Panc1 (cell line): ENCODE measurements around the gene PRDM2. TPM values are rescaled to one million over a fixed set of nuclear protein-coding genes. Genes with fewer than 3 reads are reported as not detected.

ENCODE experiments used
- ATAC-seq: fragments of 200-7000 bp; cut with Tn5 transposase; 2 replicates; pipeline ENCODE4 v1.9.1; 2020; ENCODE audit warnings: mild to moderate bottlenecking, moderate library complexity
- BruUV-seq: library from RNA; stranded (reverse); fragments of 400-500 nt; replicated peaks from 2 replicates; lab custom pipeline; 2021; lab: Mats Ljungman, UMichigan
- CTCF ChIA-PET: fragments of 300-600 bp; sonication (Branson Sonifier 250); formaldehyde crosslinking; loops from one replicate; lab custom pipeline; 2022; ENCODE audit warnings: antibody characterized with exemption; lab: Charles Lee
- POLR2A ChIA-PET: fragments of 300-600 bp; sonication (Branson Sonifier 250); formaldehyde crosslinking; loops from one replicate; lab custom pipeline; 2022; ENCODE audit warnings: antibody characterized with exemption; lab: Charles Lee
- DNase-seq: peaks from one replicate; pipeline ENCODE4 v3.0.0-alpha.2; 2010; ENCODE audit warnings: low read depth, low spot score
- H3K27ac ChIP-seq: 2 replicates; pipeline ENCODE4 v1.5.1; 2011; ENCODE audit warnings: mild to moderate bottlenecking, low read length, inconsistent platforms
- H3K27me3 ChIP-seq: fragments of 200-500 bp; sonication (Bioruptor generic); 2 replicates; pipeline ENCODE4 v1.6.0; 2014; ENCODE audit warnings: low read length, inconsistent platforms; ENCODE audit not compliant: control insufficient read depth, insufficient read depth
- H3K36me3 ChIP-seq: fragments of 200-500 bp; sonication (Bioruptor generic); 2 replicates; pipeline ENCODE4 v1.5.1; 2014; ENCODE audit warnings: inconsistent platforms, mild to moderate bottlenecking, low read length, moderate library complexity; ENCODE audit not compliant: control insufficient read depth, insufficient read depth
- H3K4me1 ChIP-seq: 2 replicates; pipeline ENCODE4 v1.5.1; 2011; ENCODE audit warnings: inconsistent platforms, mild to moderate bottlenecking, low read length, moderate library complexity; ENCODE audit not compliant: control insufficient read depth, insufficient read depth
- H3K4me3 ChIP-seq, 2 experiments: 2 replicates each; pipeline ENCODE4 v1.5.1; 2011 to 2012; ENCODE audit warnings: low read depth in 2 of 2, low read length in 2 of 2, mild to moderate bottlenecking in 2 of 2, inconsistent platforms in 1 of 2, moderate library complexity in 1 of 2
- H3K9me3 ChIP-seq: fragments of 200-500 bp; sonication (Bioruptor generic); 2 replicates; pipeline ENCODE4 v1.5.1; 2014; ENCODE audit warnings: low read depth, mild to moderate bottlenecking, inconsistent platforms, low read length, moderate library complexity; ENCODE audit not compliant: control insufficient read depth, insufficient read depth
- POLR2AphosphoS5 ChIP-seq: IDR thresholded peaks from 2 replicates; pipeline ENCODE4 v1.6.1; 2012; ENCODE audit warnings: mild to moderate bottlenecking, low read depth, low read length, moderate library complexity
- SIN3A ChIP-seq: IDR thresholded peaks from 2 replicates; pipeline ENCODE4 v1.6.1; 2012; ENCODE audit warnings: low read depth, mild to moderate bottlenecking, low read length, moderate library complexity, borderline replicate concordance; ENCODE audit not compliant: insufficient read depth
- TCF7L2 ChIP-seq: IDR thresholded peaks from 2 replicates; pipeline ENCODE4 v1.6.1; 2011; ENCODE audit warnings: mild to moderate bottlenecking, low read depth, low read length, inconsistent platforms
- in situ Hi-C: cut with HindIII; loops from 2 replicates; pipeline ENCODE4 v1.10.0; 2016; ENCODE audit warnings: low sequenced_read_pairs, low pct_unique_long_range_greater_than_20kb
- intact Hi-C: fragments of 100-400 bp; cut with micrococcal nuclease; formaldehyde crosslinking; loops from one replicate; pipeline ENCODE4 v1.10.0; 2022; ENCODE audit not compliant: unreplicated experiment
- total RNA-seq: library from RNA; stranded (reverse); gene quantifications from one replicate; pipeline ENCODE4 v1.2.1, GENCODE V29; 2021; ENCODE audit not compliant: unreplicated experiment
- TF ChIP-seq, protein P1 (sequence below), 2 experiments: IDR thresholded peaks; 2 replicates each; pipeline ENCODE4 v1.6.1; 2011 to 2012; ENCODE audit warnings: low read depth in 2 of 2, control low read depth in 1 of 2, low read length in 1 of 2, mild to moderate bottlenecking in 1 of 2, moderate library complexity in 1 of 2; ENCODE audit not compliant: insufficient read depth in 1 of 2
- TF ChIP-seq, protein P2 (sequence below): fragments of 450-650 bp; IDR thresholded peaks from 2 replicates; pipeline ENCODE4 v1.5.1; 2017; ENCODE audit warnings: mild to moderate bottlenecking

PRDM2 gene
- total RNA-seq, 1 experiment from 2014 or later: 40.3 TPM

DNA sequence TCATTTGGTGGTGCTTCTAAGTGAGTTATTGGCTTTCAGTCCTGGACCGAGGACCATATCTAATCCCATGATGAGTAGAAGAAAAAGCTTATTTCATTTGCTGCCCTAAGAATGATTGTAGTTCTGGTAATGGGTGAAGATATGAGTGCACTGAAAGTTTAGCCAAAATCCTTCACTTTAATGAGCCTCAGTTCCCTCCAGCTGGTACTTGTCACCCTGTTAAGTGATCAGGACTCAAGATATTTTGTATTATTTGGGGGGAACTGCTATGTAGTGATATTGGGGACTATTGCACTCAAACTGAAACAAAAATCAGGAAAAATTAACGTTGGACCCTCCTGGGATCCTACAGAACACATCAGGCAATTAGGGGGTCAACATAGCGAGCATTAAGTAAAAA lies 165.9 kb downstream of the PRDM2 start:
- Histone ChIP-seq H3K27me3 (0 out of 2 replicates have a peak, but pooled peaks cover 2% of the 10 kb centered on the region), H3K4me1 (no peaks in the 10 kb centered on the region), H3K27ac (no peak overlapping the region), H3K4me3 (no peak overlapping the region), H3K9me3 (no peaks in the 10 kb centered on the region), H3K36me3 (no peaks in the 10 kb centered on the region)
- TF ChIP-seq TCF7L2: no peak
- no peak for TF ChIP-seq POLR2AphosphoS5
- TF ChIP-seq, protein P1, sequence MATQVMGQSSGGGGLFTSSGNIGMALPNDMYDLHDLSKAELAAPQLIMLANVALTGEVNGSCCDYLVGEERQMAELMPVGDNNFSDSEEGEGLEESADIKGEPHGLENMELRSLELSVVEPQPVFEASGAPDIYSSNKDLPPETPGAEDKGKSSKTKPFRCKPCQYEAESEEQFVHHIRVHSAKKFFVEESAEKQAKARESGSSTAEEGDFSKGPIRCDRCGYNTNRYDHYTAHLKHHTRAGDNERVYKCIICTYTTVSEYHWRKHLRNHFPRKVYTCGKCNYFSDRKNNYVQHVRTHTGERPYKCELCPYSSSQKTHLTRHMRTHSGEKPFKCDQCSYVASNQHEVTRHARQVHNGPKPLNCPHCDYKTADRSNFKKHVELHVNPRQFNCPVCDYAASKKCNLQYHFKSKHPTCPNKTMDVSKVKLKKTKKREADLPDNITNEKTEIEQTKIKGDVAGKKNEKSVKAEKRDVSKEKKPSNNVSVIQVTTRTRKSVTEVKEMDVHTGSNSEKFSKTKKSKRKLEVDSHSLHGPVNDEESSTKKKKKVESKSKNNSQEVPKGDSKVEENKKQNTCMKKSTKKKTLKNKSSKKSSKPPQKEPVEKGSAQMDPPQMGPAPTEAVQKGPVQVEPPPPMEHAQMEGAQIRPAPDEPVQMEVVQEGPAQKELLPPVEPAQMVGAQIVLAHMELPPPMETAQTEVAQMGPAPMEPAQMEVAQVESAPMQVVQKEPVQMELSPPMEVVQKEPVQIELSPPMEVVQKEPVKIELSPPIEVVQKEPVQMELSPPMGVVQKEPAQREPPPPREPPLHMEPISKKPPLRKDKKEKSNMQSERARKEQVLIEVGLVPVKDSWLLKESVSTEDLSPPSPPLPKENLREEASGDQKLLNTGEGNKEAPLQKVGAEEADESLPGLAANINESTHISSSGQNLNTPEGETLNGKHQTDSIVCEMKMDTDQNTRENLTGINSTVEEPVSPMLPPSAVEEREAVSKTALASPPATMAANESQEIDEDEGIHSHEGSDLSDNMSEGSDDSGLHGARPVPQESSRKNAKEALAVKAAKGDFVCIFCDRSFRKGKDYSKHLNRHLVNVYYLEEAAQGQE (IDR thresholded peaks at IDR 0.05; ENCODE audit: insufficient read depth in 1 of 2, low read depth in 2 of 2, low read length in 1 of 2): no peak
- no peak for TF ChIP-seq SIN3A
- TF ChIP-seq, protein P2, sequence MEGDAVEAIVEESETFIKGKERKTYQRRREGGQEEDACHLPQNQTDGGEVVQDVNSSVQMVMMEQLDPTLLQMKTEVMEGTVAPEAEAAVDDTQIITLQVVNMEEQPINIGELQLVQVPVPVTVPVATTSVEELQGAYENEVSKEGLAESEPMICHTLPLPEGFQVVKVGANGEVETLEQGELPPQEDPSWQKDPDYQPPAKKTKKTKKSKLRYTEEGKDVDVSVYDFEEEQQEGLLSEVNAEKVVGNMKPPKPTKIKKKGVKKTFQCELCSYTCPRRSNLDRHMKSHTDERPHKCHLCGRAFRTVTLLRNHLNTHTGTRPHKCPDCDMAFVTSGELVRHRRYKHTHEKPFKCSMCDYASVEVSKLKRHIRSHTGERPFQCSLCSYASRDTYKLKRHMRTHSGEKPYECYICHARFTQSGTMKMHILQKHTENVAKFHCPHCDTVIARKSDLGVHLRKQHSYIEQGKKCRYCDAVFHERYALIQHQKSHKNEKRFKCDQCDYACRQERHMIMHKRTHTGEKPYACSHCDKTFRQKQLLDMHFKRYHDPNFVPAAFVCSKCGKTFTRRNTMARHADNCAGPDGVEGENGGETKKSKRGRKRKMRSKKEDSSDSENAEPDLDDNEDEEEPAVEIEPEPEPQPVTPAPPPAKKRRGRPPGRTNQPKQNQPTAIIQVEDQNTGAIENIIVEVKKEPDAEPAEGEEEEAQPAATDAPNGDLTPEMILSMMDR: no peak
- ChIA-PET POLR2A (no interaction called here), CTCF (no interaction called here)
- in situ Hi-C loops: no loop called here
- DNase-seq: no peak
- BruUV-seq: no TSS peak
- intact Hi-C loops: no loop called here
- ATAC-seq: no peak

DNA sequence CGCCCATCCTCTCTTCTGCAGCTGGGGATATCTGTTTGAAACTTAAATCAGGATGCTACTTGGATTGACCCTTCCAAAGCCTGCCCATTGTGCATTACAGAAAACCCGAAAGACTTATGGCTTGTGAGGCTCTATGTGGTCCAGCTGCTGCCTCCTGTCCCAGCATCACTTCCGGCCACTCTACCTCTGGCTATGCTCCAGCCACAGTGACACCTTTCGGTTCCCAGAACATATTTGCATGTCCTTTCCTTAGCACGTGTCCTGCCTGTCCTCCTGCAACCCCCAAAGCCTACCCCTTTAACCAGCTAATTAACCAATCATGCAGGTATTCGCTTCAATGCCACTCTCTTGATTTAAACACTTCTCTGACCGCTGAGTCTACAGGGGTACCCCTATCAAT lies 167.6 kb downstream of the PRDM2 start:
- CTCF ChIA-PET: no interaction called here
- no peak for DNase-seq
- no peaks in the 10 kb centered on the region for H3K4me1 ChIP-seq
- TF ChIP-seq TCF7L2 (no peak), POLR2AphosphoS5 (no peak), SIN3A (no peak)
- TF ChIP-seq, protein P2: no peak
- TF ChIP-seq, protein P1 (IDR thresholded peaks at IDR 0.05; ENCODE audit: insufficient read depth in 1 of 2, low read depth in 2 of 2, low read length in 1 of 2): no peak
- intact Hi-C loops: no loop called here
- H3K27me3 ChIP-seq: 0 out of 2 replicates have a peak, but pooled peaks cover 2% of the 10 kb centered on the region
- in situ Hi-C loops: no loop called here
- H3K36me3 ChIP-seq: no peaks in the 10 kb centered on the region
- BruUV-seq: no TSS peak
- H3K27ac ChIP-seq: no peak overlapping the region
- ATAC-seq: no peak
- no peaks in the 10 kb centered on the region for H3K9me3 ChIP-seq
- POLR2A ChIA-PET: no interaction called here
- H3K4me3 ChIP-seq: no peak overlapping the region
